Kidney epithelial cell (primary cell): Measurements from ENCODE around the gene ANKRD10. TPM values are rescaled to one million over a fixed set of nuclear protein-coding genes. Genes with fewer than 3 reads are reported as not detected.

Experiments used
- DNase-seq: peaks from one replicate; pipeline ENCODE4 v3.0.0-alpha.2; 2010; ENCODE audit warnings: low read depth
- H3K27me3 ChIP-seq: 2 replicates; pipeline ENCODE4 v1.6.0; 2011; ENCODE audit warnings: low read length; ENCODE audit not compliant: control insufficient read depth, insufficient read depth
- H3K36me3 ChIP-seq: 2 replicates; pipeline ENCODE4 v1.5.1; 2011; ENCODE audit warnings: low read length; ENCODE audit not compliant: control insufficient read depth, insufficient read depth
- H3K4me3 ChIP-seq: 2 replicates; pipeline ENCODE4 v1.5.1; 2011; ENCODE audit warnings: low read depth, mild to moderate bottlenecking, control low read depth, low read length
- total RNA-seq: library from RNA; depleted of rRNA; stranded (reverse); fragments of >200 nt; gene quantifications from 2 replicates; pipeline ENCODE4 v1.2.3, GENCODE V29; 2015
- TF ChIP-seq, protein P1 (sequence below): IDR thresholded peaks from 2 replicates; pipeline ENCODE4 v1.5.1; 2011; ENCODE audit warnings: mild to moderate bottlenecking, moderate library complexity, low read length, control low read depth, inconsistent platforms; ENCODE audit not compliant: insufficient read depth, poor library complexity, severe bottlenecking

The ANKRD10 gene
- total RNA-seq, 1 donor from 2014 or later, result 72.4 TPM

DNA sequence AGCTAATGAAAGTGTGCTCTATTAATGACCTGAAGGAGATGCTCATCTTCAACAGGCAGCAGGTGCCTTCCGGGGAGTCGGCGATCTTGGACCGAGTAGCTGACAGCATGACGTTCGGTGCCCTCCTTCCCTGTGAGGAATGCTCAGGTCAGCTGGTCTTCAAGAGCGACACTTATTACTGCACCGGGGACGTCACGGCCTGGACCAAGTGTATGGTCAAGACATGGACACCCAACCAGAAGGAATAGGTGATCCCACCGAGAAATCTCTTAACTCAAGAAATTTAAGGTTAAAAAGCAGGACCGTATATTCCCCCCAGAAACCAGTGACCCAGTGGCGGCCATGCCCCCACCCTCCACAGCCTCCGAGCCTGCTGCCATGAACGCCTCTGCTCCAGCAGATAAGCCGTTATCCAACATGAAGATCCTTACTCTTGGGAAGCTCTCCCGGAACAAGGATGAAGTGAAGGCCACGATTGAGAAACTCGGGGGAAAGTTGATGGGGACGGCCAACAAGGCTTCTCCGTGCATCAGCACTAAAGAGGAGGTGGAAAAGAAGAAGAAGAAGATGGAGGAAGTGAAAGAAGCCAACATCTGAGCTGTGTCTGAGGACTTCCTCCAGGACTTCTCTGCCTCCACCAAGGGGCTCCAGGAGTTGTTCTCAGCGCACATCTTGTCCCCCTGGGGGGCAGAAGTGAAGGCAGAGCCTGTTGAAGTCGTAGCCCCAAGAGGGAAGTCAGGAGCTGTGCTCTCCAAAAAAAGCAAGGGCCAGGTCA is 22.8 kb upstream of the ANKRD10 start:
- Histone ChIP-seq H3K27me3 (no peaks in the 10 kb centered on the region), H3K4me3 (no peak overlapping the region), H3K36me3 (no peaks in the 10 kb centered on the region)
- DNase-seq, result no peak
- TF ChIP-seq, protein P1, sequence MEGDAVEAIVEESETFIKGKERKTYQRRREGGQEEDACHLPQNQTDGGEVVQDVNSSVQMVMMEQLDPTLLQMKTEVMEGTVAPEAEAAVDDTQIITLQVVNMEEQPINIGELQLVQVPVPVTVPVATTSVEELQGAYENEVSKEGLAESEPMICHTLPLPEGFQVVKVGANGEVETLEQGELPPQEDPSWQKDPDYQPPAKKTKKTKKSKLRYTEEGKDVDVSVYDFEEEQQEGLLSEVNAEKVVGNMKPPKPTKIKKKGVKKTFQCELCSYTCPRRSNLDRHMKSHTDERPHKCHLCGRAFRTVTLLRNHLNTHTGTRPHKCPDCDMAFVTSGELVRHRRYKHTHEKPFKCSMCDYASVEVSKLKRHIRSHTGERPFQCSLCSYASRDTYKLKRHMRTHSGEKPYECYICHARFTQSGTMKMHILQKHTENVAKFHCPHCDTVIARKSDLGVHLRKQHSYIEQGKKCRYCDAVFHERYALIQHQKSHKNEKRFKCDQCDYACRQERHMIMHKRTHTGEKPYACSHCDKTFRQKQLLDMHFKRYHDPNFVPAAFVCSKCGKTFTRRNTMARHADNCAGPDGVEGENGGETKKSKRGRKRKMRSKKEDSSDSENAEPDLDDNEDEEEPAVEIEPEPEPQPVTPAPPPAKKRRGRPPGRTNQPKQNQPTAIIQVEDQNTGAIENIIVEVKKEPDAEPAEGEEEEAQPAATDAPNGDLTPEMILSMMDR, result no peak

DNA sequence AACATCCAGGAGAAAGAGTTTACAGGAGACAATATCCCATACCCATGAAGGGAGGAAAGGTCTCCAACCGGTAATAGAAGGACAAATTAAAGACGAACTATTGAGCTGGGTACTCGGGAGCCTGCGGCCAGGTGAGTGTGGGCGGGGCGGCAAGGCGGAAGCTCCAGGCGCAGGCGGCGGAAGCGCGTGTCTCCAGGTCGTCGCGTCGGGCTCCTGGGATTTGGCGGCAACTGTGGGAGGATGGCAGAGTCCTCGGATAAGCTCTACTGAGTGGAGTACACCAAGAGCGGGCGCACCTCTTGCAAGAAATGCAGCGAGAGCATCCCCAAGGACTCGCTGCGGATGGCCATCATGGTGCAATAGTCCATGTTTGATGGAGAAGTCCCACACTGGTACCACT is 21.6 kb upstream of the ANKRD10 start:
- no peak for DNase-seq
- TF ChIP-seq, protein P1, result no peak
- no peak overlapping the region for H3K4me3 ChIP-seq
- no peaks in the 10 kb centered on the region for H3K27me3 ChIP-seq
- H3K36me3 ChIP-seq, result no peaks in the 10 kb centered on the region

DNA sequence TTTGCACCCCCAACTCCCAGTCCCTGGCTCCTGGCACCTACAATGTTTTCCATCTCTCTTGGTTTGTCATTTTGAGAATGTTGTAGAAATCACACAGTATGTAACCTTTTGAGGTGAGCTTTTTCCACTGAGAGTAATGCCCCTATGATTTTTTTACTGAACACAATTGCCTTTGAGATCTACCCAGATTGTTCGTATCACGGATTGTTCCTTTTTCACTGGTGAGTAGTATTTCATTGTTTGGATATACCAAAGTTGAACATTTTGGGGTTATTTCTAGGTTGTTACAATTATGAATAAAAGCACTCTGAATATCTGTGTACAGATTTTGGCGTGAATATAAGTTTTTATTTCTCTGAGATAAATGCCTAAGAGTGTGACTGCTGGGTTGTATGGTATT is 17.7 kb upstream of the ANKRD10 start:
- no peak for DNase-seq

DNA sequence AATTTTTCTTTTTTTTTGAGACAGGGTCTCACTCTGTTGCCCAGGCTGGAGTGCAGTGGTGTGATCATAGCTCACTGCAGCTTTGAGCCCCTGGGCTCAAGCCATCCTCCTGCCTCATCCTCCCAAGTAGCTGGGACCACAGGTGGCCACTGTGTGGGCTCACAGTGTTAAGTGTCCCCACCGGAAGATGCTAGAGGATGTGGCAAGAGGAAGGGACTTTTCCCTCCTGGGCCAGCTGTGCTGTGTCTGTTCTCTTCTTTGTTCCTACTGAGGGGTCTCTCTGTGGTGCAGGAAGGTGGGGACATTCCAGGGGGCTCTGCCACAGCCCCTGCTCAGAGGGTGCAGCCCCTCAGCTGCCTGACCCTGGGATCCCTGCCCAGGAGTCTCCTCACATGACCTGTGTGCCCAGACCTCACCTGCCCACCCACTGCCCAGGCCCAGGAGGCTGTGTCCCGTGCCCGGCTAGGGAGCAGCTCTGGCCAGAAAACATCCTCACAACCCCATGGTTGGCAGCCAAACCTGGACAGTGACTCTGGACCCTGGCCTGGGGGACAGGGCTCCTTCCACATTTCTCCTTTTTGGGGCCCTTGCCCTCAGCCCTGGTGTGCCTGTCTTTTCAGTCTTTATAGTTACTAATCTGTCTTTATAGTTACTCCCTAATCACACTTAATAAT is 14.4 kb upstream of the ANKRD10 start:
- peaks cover 3% of the 10 kb centered on the region for H3K27me3 ChIP-seq
- H3K4me3 ChIP-seq, result no peak overlapping the region
- no peak for DNase-seq
- no peaks in the 10 kb centered on the region for H3K36me3 ChIP-seq
- TF ChIP-seq, protein P1, result no peak

More for the DNA sequence above, 17.7 kb upstream of the ANKRD10 start:
- H3K27me3 ChIP-seq, result peaks cover 3% of the 10 kb centered on the region
- no peaks in the 10 kb centered on the region for H3K36me3 ChIP-seq
- no peak overlapping the region for H3K4me3 ChIP-seq
- TF ChIP-seq, protein P1, result no peak

DNA sequence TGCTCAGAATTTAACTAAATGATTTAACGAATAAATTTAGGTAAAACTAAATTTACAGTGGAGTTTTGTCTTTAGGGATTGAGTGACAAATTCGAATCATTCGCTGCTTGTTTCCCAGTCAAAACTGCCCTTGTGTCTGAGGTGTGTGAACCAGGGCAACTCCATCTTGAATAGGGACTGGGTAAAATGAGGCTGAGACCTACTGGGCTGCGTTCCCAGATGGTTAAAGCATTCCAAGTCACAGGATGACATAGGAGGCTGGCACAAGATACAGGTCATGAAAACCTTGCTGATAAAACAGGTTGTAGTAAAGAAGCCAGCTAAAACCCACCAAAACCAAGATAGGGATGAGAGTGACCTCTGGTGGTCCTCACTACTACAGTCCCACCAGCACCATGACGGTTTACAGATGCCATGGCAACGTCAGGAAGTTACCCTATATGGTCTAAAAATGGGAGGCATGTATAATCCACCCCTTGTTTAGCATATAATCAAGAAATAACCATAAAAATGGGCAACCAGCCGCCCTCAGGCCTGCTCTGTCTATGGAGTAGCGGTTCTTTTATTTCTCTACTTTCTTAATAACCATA is 10.2 kb upstream of the ANKRD10 start:
- H3K4me3 ChIP-seq, result no peak overlapping the region
- DNase-seq, result no peak
- TF ChIP-seq, protein P1, result no peak
- H3K27me3 ChIP-seq, result peaks cover 7% of the 10 kb centered on the region
- no peaks in the 10 kb centered on the region for H3K36me3 ChIP-seq
